ENCODE measurements around the gene TMEM89. TPM values are rescaled to one million over a fixed set of nuclear protein-coding genes. Genes with fewer than 3 reads are reported as not detected.

Gene TMEM89
- total RNA-seq, 2 experiments from 2014 or later: 0.43 TPM; not detected in 1

- ATAC-seq: no peak
- Mint-ChIP-seq H3K36me3 (ENCODE audit: low read depth) (peaks cover 42% of the 10 kb centered on the region), H3K27me3 (no peaks in the 10 kb centered on the region), H3K9me3 (no peaks in the 10 kb centered on the region), H3K4me3 (no peak overlapping the region), H3K27ac (no peak overlapping the region), H3K4me1 (ENCODE audit: low read depth) (no peaks in the 10 kb centered on the region)
- intact Hi-C loops (cut with micrococcal nuclease): no loop called here
- TF ChIP-seq CTCF (IDR thresholded peaks at IDR 0.05): no peak
- no peak for DNase-seq
- ChIA-PET POLR2A (interaction anchor here (1.1 kb wide), 1 partner anchor 144 kb away, joined by 4 read pairs; no protein-coding TSS in a partner anchor), CTCF (no interaction called here)
Observed at GRCh38 chr3:48600711-48601621, 20.6 kb downstream of the TMEM89 start.

GRCh38 chr3:48599509-48600285 lies 21.9 kb downstream of the TMEM89 start:
- ChIA-PET POLR2A (no interaction called here), CTCF (no interaction called here)
- Mint-ChIP-seq H3K27ac (no peak overlapping the region), H3K4me3 (no peak overlapping the region), H3K27me3 (peaks cover 2% of the 10 kb centered on the region), H3K9me3 (no peaks in the 10 kb centered on the region), H3K4me1 (ENCODE audit: low read depth) (no peaks in the 10 kb centered on the region), H3K36me3 (ENCODE audit: low read depth) (peaks cover 33% of the 10 kb centered on the region)
- ATAC-seq: no peak
- no peak for TF ChIP-seq CTCF (IDR thresholded peaks at IDR 0.05)
- no peak for DNase-seq
- intact Hi-C loops (cut with micrococcal nuclease): no loop called here

- DNase-seq (no peak), ATAC-seq (no peak)
- ChIA-PET POLR2A (no interaction called here), CTCF (interaction anchor here (0.6 to 1.6 kb wide), 2 partner anchors 17 to 37 kb away, joined by 3 to 4 read pairs; partner anchors contain the start of gene SLC26A6)
- intact Hi-C loops (cut with micrococcal nuclease): no loop called here
- Mint-ChIP-seq H3K36me3 (ENCODE audit: low read depth) (peaks cover 27% of the 10 kb centered on the region), H3K9me3 (no peaks in the 10 kb centered on the region), H3K27ac (no peak overlapping the region), H3K4me1 (ENCODE audit: low read depth) (peaks cover 5% of the 10 kb centered on the region), H3K4me3 (no peak overlapping the region), H3K27me3 (peaks cover 7% of the 10 kb centered on the region)
- TF ChIP-seq CTCF (IDR thresholded peaks at IDR 0.05): no peak
Observed at GRCh38 chr3:48599077-48599501, 22.5 kb downstream of the TMEM89 start.

GRCh38 chr3:48598323-48599076 lies 23.1 kb downstream of the TMEM89 start:
- intact Hi-C loops (cut with micrococcal nuclease): no loop called here
- Mint-ChIP-seq H3K4me3 (no peak overlapping the region), H3K27me3 (peaks cover 7% of the 10 kb centered on the region), H3K27ac (no peak overlapping the region), H3K36me3 (ENCODE audit: low read depth) (peaks cover 22% of the 10 kb centered on the region), H3K9me3 (no peaks in the 10 kb centered on the region), H3K4me1 (ENCODE audit: low read depth) (peaks cover 5% of the 10 kb centered on the region)
- no peak for TF ChIP-seq CTCF (IDR thresholded peaks at IDR 0.05)
- DNase-seq: no peak
- ATAC-seq: no peak
- CTCF ChIA-PET: interaction anchor here (0.6 to 1.6 kb wide), 3 partner anchors 17 to 41 kb away, joined by 3 to 4 read pairs (median 3); partner anchors contain the start of gene SLC26A6
- POLR2A ChIA-PET: interaction anchor here (0.8 to 1.4 kb wide), 2 partner anchors 37 to 86 kb away, joined by 3 read pairs; partner anchors contain the start of gene SLC26A6
